ENCODE data around the gene OR51V1.
"Not testable (repeated sequence)": the region's sequence is repeated elsewhere in the genome, so short reads cannot be mapped to it uniquely, and the experiment has no call there.

OR51V1 gene

GRCh38 chr11:5200582-5200981 lies at the start of gene OR51V1:
Gene OR51V1, minus strand, starts transcription at chr11:5200682. Its CDS starts 0 bp downstream, at chr11:5200682.
- in situ Hi-C loops (cut with MboI; ENCODE audit: low sequenced_read_pairs): no loop called here

- in situ Hi-C loops (cut with MboI; ENCODE audit: low sequenced_read_pairs): not testable (repeated sequence)
Measured at GRCh38 chr11:5249807-5250396, 49.4 kb upstream of the OR51V1 start, which contains the start of gene HBG1. Gene HBG1, minus strand, starts transcription at chr11:5249857. Its CDS starts 53 bp downstream, at chr11:5249804.

GRCh38 chr11:5248498-5248897 lies 48.0 kb upstream of the OR51V1 start:
- in situ Hi-C loops (cut with MboI; ENCODE audit: low sequenced_read_pairs): not testable (repeated sequence)

- in situ Hi-C loops (cut with MboI; ENCODE audit: low sequenced_read_pairs): no loop called here
Measured at GRCh38 chr11:5247472-5248192, 47.1 kb upstream of the OR51V1 start.

- in situ Hi-C loops (cut with MboI; ENCODE audit: low sequenced_read_pairs): no loop called here
Measured at GRCh38 chr11:5246772-5247471, 46.4 kb upstream of the OR51V1 start.

- in situ Hi-C loops (cut with MboI; ENCODE audit: low sequenced_read_pairs): no loop called here
Measured at GRCh38 chr11:5245155-5245554, 44.7 kb upstream of the OR51V1 start.

- in situ Hi-C loops (cut with MboI; ENCODE audit: low sequenced_read_pairs): no loop called here
Measured at GRCh38 chr11:5243816-5244180, 43.3 kb upstream of the OR51V1 start.

GRCh38 chr11:5242933-5243815 lies 42.7 kb upstream of the OR51V1 start:
- in situ Hi-C loops (cut with MboI; ENCODE audit: low sequenced_read_pairs): no loop called here

GRCh38 chr11:5242208-5242607 lies 41.7 kb upstream of the OR51V1 start:
- in situ Hi-C loops (cut with MboI; ENCODE audit: low sequenced_read_pairs): no loop called here

- in situ Hi-C loops (cut with MboI; ENCODE audit: low sequenced_read_pairs): no loop called here
Measured at GRCh38 chr11:5241458-5241857, 41.0 kb upstream of the OR51V1 start.

- in situ Hi-C loops (cut with MboI; ENCODE audit: low sequenced_read_pairs): no loop called here
Measured at GRCh38 chr11:5240458-5240857, 40.0 kb upstream of the OR51V1 start.

- in situ Hi-C loops (cut with MboI; ENCODE audit: low sequenced_read_pairs): no loop called here
Measured at GRCh38 chr11:5240056-5240455, 39.6 kb upstream of the OR51V1 start.

GRCh38 chr11:5239046-5239445 lies 38.6 kb upstream of the OR51V1 start:
- in situ Hi-C loops (cut with MboI; ENCODE audit: low sequenced_read_pairs): no loop called here

GRCh38 chr11:5238486-5238885 lies 38.0 kb upstream of the OR51V1 start:
- in situ Hi-C loops (cut with MboI; ENCODE audit: low sequenced_read_pairs): no loop called here

- in situ Hi-C loops (cut with MboI; ENCODE audit: low sequenced_read_pairs): no loop called here
Measured at GRCh38 chr11:5237420-5237819, 36.9 kb upstream of the OR51V1 start.

GRCh38 chr11:5235364-5236095 lies 35.0 kb upstream of the OR51V1 start:
- in situ Hi-C loops (cut with MboI; ENCODE audit: low sequenced_read_pairs): no loop called here

GRCh38 chr11:5234381-5234834 lies 33.9 kb upstream of the OR51V1 start, which contains the start of gene HBD:
Gene HBD, minus strand, starts transcription at chr11:5234483. Its CDS starts 50 bp downstream, at chr11:5234433.
- in situ Hi-C loops (cut with MboI; ENCODE audit: low sequenced_read_pairs): no loop called here

GRCh38 chr11:5233307-5233706 lies 32.8 kb upstream of the OR51V1 start:
- in situ Hi-C loops (cut with MboI; ENCODE audit: low sequenced_read_pairs): no loop called here

GRCh38 chr11:5232821-5233220 lies 32.3 kb upstream of the OR51V1 start:
- in situ Hi-C loops (cut with MboI; ENCODE audit: low sequenced_read_pairs): no loop called here

GRCh38 chr11:5232176-5232575 lies 31.7 kb upstream of the OR51V1 start:
- in situ Hi-C loops (cut with MboI; ENCODE audit: low sequenced_read_pairs): no loop called here
